T-cell (primary cell): ENCODE data around the gene LRP6. TPM values are rescaled to one million over a fixed set of nuclear protein-coding genes. Genes with fewer than 3 reads are reported as not detected.

ENCODE experiments used
- ATAC-seq, 4 experiments: fragments of 200-7000 bp in 3 of 4; fragments of 150-1000 bp in 1 of 4; cut with Tn5 transposase; replicated peaks in 1 of 4; 1 replicate in 3 of 4; 2 replicates in 1 of 4; pipeline ENCODE4 v1.10.0; 2021; ENCODE audit warnings: moderate library complexity in 3 of 4, mild to moderate bottlenecking in 2 of 4, moderate number of reproducible peaks in 1 of 4
- CTCF ChIA-PET, 2 donors: fragments of 300-600 bp; sonication (Branson Sonifier 250); formaldehyde crosslinking; loops; one replicate each; lab custom pipeline; 2022; ENCODE audit warnings: antibody characterized with exemption in 2 of 2; lab: Charles Lee
- POLR2A ChIA-PET, 2 donors: fragments of 300-600 bp; sonication (Branson Sonifier 250); formaldehyde crosslinking; loops; one replicate each; lab custom pipeline; 2022; ENCODE audit warnings: antibody characterized with exemption in 2 of 2; lab: Charles Lee
- DNase-seq, 35 experiments: peaks; one replicate each; pipeline versions ENCODE4 v3.0.0 to v3.0.0-alpha.2; 2013 to 2023
- H3K27ac ChIP-seq: one replicate; pipeline ENCODE4 v1.5.1; 2013; ENCODE audit warnings: low read length
- H3K27me3 ChIP-seq, 2 experiments: replicated peaks in 1 of 2; 1 replicate in 1 of 2; 2 replicates in 1 of 2; pipeline versions ENCODE4 v1.6.1 to v1.7.0; 2013; ENCODE audit warnings: low read length in 1 of 2, mixed read lengths in 1 of 2; ENCODE audit not compliant: control insufficient read depth in 2 of 2, insufficient read depth in 2 of 2; ENCODE audit errors: extremely low read depth in 1 of 2
- H3K36me3 ChIP-seq, 2 donors: 1 replicate in 1 of 2; 2 replicates in 1 of 2; pipeline versions ENCODE4 v1.6.1 to v1.7.0; 2013; ENCODE audit warnings: low read length in 1 of 2; ENCODE audit not compliant: control insufficient read depth in 2 of 2, insufficient read depth in 1 of 2; ENCODE audit errors: extremely low read depth in 1 of 2
- H3K4me1 ChIP-seq, 2 experiments: 1 replicate in 1 of 2; 2 replicates in 1 of 2; pipeline versions ENCODE4 v1.6.1 to v1.7.0; 2013; ENCODE audit warnings: low read length in 2 of 2, mixed read lengths in 1 of 2; ENCODE audit not compliant: insufficient read depth in 2 of 2, control insufficient read depth in 1 of 2; ENCODE audit errors: extremely low read depth in 1 of 2
- H3K4me3 ChIP-seq, 2 donors: 1 replicate in 1 of 2; 2 replicates in 1 of 2; pipeline versions ENCODE4 v1.5.1 to v1.7.0; 2013; ENCODE audit warnings: mild to moderate bottlenecking in 2 of 2, low read length in 1 of 2, moderate library complexity in 1 of 2; ENCODE audit not compliant: control insufficient read depth in 1 of 2; ENCODE audit errors: extremely low read depth in 1 of 2
- H3K9me3 ChIP-seq: 2 replicates; pipeline ENCODE4 v1.7.0; 2013
- H3K27ac Mint-ChIP-seq, 2 donors: one replicate each; pipeline ENCODE4 v1.8.0; 2020 to 2021; ENCODE audit warnings: mild to moderate bottlenecking in 2 of 2, mixed read lengths in 2 of 2
- H3K27me3 Mint-ChIP-seq, 2 donors: one replicate each; pipeline ENCODE4 v1.8.0; 2021 to 2022; ENCODE audit warnings: mixed read lengths in 2 of 2
- H3K36me3 Mint-ChIP-seq: one replicate; pipeline ENCODE4 v1.8.0; 2021; ENCODE audit warnings: mixed read lengths
- H3K4me1 Mint-ChIP-seq, 3 donors: one replicate each; pipeline ENCODE4 v1.8.0; 2020 to 2022; ENCODE audit warnings: mixed read lengths in 3 of 3, mild to moderate bottlenecking in 1 of 3
- H3K4me3 Mint-ChIP-seq, 3 donors: one replicate each; pipeline ENCODE4 v1.8.0; 2020 to 2022; ENCODE audit warnings: mild to moderate bottlenecking in 3 of 3, mixed read lengths in 3 of 3, moderate library complexity in 3 of 3
- H3K9me3 Mint-ChIP-seq, 3 donors: one replicate each; pipeline ENCODE4 v1.8.0; 2020 to 2022; ENCODE audit warnings: mixed read lengths in 3 of 3
- WGBS: methylation state at CpG from one replicate; pipeline ENCODE4 v1.1.5; 2013; ENCODE audit warnings: missing lambda C conversion rate; ENCODE audit not compliant: insufficient coverage; 5-methylcytosine and 5-hydroxymethylcytosine counted together
- total RNA-seq, 35 experiments: library from RNA in 6 of 35; stranded (reverse) in 6 of 35; fragments of 120-200 nt in 1 of 35; gene quantifications; one replicate each; pipeline versions ENCODE4 v1.2.1 to v1.2.4 and lab custom pipeline; 2013 to 2026

Gene LRP6
- total RNA-seq, 5 donors from 2014 or later (not counting 1 experiment from before 2014, with no cell fraction given), result 4.9 to 8.7 (median 6.3) TPM

DNA sequence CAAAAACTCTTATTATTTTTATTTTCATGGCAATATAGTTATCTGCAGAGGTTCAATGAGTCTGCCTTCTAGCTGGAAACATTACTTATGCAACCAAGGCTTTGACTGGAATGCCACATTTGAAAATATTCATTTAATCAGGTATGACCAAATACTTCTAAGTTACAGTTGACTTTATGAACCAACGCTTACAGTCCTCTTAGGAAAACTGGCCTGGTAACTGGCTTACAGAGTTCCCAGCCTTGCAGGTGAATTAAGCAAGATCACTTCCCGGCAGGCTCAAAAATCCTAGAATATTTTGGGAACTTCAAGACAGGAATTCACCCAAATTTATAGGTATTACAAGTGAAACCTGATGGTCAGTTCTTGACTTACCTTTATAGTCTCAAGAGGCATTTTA, 12.3 kb downstream of the LRP6 start:
- Histone ChIP-seq H3K4me3 (no peak overlapping the region), H3K9me3 (no peaks in the 10 kb centered on the region), H3K27me3 (peaks cover 0 to 11% of the 10 kb centered on the region in 2 experiments), H3K4me1 (no peaks in the 10 kb centered on the region), H3K36me3 (no peaks in the 10 kb centered on the region), H3K27ac (no peak overlapping the region)
- Mint-ChIP-seq H3K4me1 (peaks cover 8% of the 10 kb centered on the region in 3 donors), H3K36me3 (no peaks in the 10 kb centered on the region), H3K4me3 (no peak overlapping the region), H3K27me3 (peaks cover 0 to 1% of the 10 kb centered on the region in 2 donors), H3K27ac (no peak overlapping the region), H3K9me3 (no peaks in the 10 kb centered on the region)
- ATAC-seq, result no peak
- no peak for DNase-seq
- ChIA-PET POLR2A (interaction anchor here in 1 of 2 donors (1.1 kb wide), 1 partner anchor 15 kb away, joined by 5 read pairs; no protein-coding TSS in a partner anchor), CTCF (no interaction called here)
- WGBS, result 83% methylated on average over 1 of the region's 2 CpGs

DNA sequence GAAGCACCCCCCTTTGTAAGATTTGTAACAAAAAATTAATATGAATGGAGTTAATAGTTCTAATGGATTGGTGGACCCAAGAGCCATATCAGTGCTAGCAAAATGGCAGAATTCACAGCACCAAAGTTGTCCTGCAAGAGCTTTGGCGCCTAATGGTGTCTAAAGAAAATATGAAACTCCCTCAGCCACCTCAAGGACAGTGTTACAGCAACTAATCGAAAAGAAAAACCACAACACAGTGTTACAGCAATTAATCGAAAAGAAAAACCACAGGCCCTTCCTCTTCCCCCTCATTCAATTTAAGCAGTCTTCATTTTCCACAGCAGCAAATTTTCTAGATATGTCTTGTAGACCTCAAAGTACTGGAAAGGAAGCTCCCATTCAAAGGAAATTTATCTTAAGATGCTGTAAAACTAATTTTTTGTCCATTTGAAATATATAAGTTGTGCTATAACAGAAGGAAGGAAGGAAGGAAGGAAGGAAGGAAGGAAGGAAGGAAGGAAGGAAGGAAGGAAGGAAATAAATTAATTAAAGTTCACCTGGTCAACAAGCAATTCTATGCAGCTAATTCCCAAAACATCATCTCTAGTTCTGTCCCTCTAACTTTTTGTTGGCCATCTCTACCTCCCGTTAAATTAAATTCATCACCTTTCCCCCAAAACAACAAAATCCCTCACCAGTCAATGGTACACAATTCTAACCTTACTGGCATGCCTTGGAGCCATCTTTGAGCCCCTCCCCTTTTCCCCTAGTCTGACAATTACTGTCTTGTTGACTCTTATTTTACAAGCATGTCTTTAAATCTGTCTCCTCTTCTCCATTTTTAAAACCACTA, 17.4 kb downstream of the LRP6 start:
- Mint-ChIP-seq H3K4me3 (no peak overlapping the region), H3K27me3 (no peaks in the 10 kb centered on the region), H3K27ac (no peak overlapping the region), H3K36me3 (peaks cover under 1% of the 10 kb centered on the region), H3K4me1 (peaks cover 19 to 29% (median 20%) of the 10 kb centered on the region in 3 donors), H3K9me3 (no peaks in the 10 kb centered on the region)
- WGBS, result 41% methylated on average over 4 of the region's 4 CpGs
- peaks cover 0 to 2% of the 10 kb centered on the region in 2 experiments for H3K4me1 ChIP-seq
- no peak overlapping the region for H3K4me3 ChIP-seq
- ChIA-PET CTCF (interaction anchor here in 1 of 2 donors (0.6 kb wide), 1 partner anchor 417 kb away, joined by 3 read pairs; no protein-coding TSS in a partner anchor), POLR2A (interaction anchor here (0.5 to 0.6 kb wide), 4 partner anchors 10 to 1006 kb away, joined by 3 read pairs; no protein-coding TSS in a partner anchor)
- no peak overlapping the region for H3K27ac ChIP-seq
- no peaks in the 10 kb centered on the region for H3K9me3 ChIP-seq
- no peaks in the 10 kb centered on the region for H3K36me3 ChIP-seq
- ATAC-seq (no peak), DNase-seq (no peak)
- peaks cover 0 to 3% of the 10 kb centered on the region in 2 experiments for H3K27me3 ChIP-seq

DNA sequence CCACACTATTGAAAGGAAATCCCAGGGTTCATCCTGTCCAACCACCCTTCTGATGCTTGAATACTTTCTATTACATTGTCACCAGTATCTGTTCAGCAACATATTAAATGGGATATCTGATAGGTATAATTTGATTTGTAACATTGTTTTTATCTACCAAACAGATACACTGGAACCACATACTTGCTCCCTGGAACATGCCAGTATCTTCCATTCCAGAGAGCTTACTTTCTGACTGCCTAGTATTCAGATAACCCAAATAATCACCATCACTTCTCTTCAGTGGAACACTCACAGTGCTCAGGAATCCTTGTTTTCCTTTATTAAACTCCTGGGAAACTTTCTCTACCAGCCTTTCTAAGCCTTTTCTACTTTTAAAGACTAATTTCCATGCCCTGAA, 19.3 kb downstream of the LRP6 start:
- DNase-seq, result no peak
- Histone ChIP-seq H3K9me3 (no peaks in the 10 kb centered on the region), H3K4me1 (peaks cover 0 to 2% of the 10 kb centered on the region in 2 experiments), H3K27ac (no peak overlapping the region), H3K4me3 (no peak overlapping the region), H3K27me3 (no peaks in the 10 kb centered on the region), H3K36me3 (peaks cover 0 to 3% of the 10 kb centered on the region in 2 donors)
- Mint-ChIP-seq H3K4me3 (no peak overlapping the region), H3K9me3 (no peaks in the 10 kb centered on the region), H3K27me3 (no peaks in the 10 kb centered on the region), H3K4me1 (peaks cover 19 to 33% (median 20%) of the 10 kb centered on the region in 3 donors), H3K36me3 (peaks cover 9% of the 10 kb centered on the region), H3K27ac (no peak overlapping the region)
- ChIA-PET POLR2A (no interaction called here), CTCF (no interaction called here)
- ATAC-seq, result no peak

DNA sequence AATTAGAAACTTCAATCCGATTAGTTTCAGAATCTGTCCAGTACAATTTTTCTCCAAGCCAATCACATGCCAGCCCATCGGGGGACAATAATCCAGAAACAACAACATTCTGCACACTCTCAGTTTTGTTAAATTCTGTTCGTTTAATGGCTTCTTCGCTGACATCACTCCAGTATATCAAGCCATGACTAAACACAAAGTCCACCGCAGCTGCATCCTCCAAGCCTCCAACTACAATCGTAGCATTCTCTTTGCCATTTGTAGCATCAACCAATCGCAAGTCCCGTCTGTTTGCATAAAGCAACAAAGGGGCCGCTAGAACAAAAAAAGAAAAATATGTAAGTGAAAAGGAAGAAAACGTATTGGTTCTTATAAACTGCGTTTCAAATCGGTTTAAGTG, 22.5 kb downstream of the LRP6 start:
- H3K4me3 ChIP-seq, result no peak overlapping the region
- no peak for ATAC-seq
- Mint-ChIP-seq H3K27me3 (no peaks in the 10 kb centered on the region), H3K9me3 (peaks cover 0 to 3% (median 0%) of the 10 kb centered on the region in 3 donors), H3K4me1 (peaks cover 16 to 41% (median 19%) of the 10 kb centered on the region in 3 donors), H3K27ac (no peak overlapping the region), H3K36me3 (peaks cover 9% of the 10 kb centered on the region), H3K4me3 (no peak overlapping the region)
- WGBS, result 89% methylated on average over 3 of the region's 12 CpGs
- H3K27me3 ChIP-seq, result no peaks in the 10 kb centered on the region
- POLR2A ChIA-PET, result no interaction called here
- peaks cover 0 to 3% of the 10 kb centered on the region in 2 donors for H3K36me3 ChIP-seq
- DNase-seq, result no peak
- CTCF ChIA-PET, result no interaction called here
- no peak overlapping the region for H3K27ac ChIP-seq
- H3K4me1 ChIP-seq, result peaks cover 0 to 2% of the 10 kb centered on the region in 2 experiments
- H3K9me3 ChIP-seq, result no peaks in the 10 kb centered on the region

DNA sequence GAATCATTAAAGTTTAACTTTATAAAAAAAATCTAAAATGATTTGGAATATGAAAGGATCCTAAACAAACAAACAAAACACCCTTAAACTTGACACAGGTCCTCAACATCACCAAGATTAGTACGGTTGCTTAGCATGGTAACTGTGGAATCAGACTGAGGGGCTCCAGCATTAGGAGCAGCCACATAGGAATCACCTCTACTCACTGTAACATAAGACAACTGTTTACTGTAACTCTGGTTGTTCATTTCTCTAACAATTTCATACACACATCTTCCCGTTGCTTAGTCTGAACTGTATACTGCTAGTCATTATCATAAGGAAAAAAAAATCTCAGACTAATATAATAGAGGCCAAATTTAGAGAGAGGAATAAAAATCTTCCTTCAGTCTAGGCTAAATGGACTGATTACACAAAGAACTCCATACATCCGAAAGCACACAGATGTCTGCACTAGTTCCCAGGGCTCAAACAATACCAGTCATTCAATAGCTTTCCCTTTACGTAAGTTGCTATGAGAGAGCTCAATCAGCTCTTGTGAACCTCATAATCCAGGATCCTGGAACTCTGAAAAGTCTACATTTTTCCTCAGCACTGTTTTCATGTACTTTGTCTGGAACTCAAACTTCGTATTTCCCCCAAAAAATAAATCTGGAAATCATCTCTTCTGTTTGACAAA, 26.0 kb downstream of the LRP6 start:
- 78% methylated on average over 3 of the region's 5 CpGs for WGBS

DNA sequence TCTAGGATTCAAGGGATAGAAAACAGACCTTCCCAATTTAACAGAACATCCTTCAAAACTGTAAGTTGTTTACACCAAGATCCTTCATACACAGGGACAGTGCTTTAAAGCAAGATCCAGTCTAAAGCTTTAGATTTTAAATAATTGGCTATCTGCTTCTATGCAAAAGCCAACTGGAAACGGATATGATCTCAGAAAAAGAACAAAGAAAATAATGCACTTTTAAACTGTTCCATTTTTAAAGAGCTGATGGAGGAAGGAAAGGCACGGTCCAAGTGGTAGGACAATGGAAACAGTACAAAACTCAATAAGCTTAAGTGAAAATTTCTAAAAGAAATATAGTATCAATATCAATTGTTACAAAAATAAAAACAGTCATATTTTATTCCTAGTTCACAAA, 27.7 kb downstream of the LRP6 start:
- Mint-ChIP-seq H3K4me1 (peaks cover 8 to 34% (median 11%) of the 10 kb centered on the region in 3 donors), H3K27me3 (no peaks in the 10 kb centered on the region), H3K36me3 (peaks cover 6% of the 10 kb centered on the region), H3K4me3 (no peak overlapping the region), H3K27ac (no peak overlapping the region), H3K9me3 (peaks cover 0 to 3% (median 0%) of the 10 kb centered on the region in 3 donors)
- CTCF ChIA-PET, result interaction anchor here in 1 of 2 donors (0.5 to 0.7 kb wide), 2 partner anchors 11 to 22 kb away, joined by 3 to 4 read pairs; no protein-coding TSS in a partner anchor
- WGBS, result no CpG with 5 or more reads among the region's 2 CpGs
- H3K36me3 ChIP-seq, result peaks cover 0 to 3% of the 10 kb centered on the region in 2 donors
- peaks cover 0 to 2% of the 10 kb centered on the region in 2 experiments for H3K27me3 ChIP-seq
- no peak overlapping the region for H3K4me3 ChIP-seq
- no peaks in the 10 kb centered on the region for H3K9me3 ChIP-seq
- DNase-seq (no peak), ATAC-seq (no peak)
- no peak overlapping the region for H3K27ac ChIP-seq
- no peaks in the 10 kb centered on the region for H3K4me1 ChIP-seq
- POLR2A ChIA-PET, result interaction anchor here in 1 of 2 donors (1.1 kb wide), 1 partner anchor 16 kb away, joined by 5 read pairs; no protein-coding TSS in a partner anchor

More for the DNA sequence above, 26.0 kb downstream of the LRP6 start:
- ChIA-PET POLR2A (no interaction called here), CTCF (interaction anchor here in 1 of 2 donors (1.0 kb wide), 1 partner anchor 139 kb away, joined by 3 read pairs; no protein-coding TSS in a partner anchor)
- Mint-ChIP-seq H3K4me3 (no peak overlapping the region), H3K4me1 (peaks cover 8 to 34% (median 11%) of the 10 kb centered on the region in 3 donors), H3K27ac (no peak overlapping the region), H3K9me3 (peaks cover 0 to 3% (median 0%) of the 10 kb centered on the region in 3 donors), H3K27me3 (no peaks in the 10 kb centered on the region), H3K36me3 (peaks cover 9% of the 10 kb centered on the region)
- DNase-seq, result no peak
- H3K27me3 ChIP-seq, result peaks cover 0 to 2% of the 10 kb centered on the region in 2 experiments
- no peak overlapping the region for H3K27ac ChIP-seq
- H3K4me3 ChIP-seq, result no peak overlapping the region
- H3K4me1 ChIP-seq, result no peaks in the 10 kb centered on the region
- ATAC-seq, result no peak
- no peaks in the 10 kb centered on the region for H3K9me3 ChIP-seq
- H3K36me3 ChIP-seq, result peaks cover 0 to 3% of the 10 kb centered on the region in 2 donors
